ENCODE results near the gene CLIC4.

Gene CLIC4

DNA sequence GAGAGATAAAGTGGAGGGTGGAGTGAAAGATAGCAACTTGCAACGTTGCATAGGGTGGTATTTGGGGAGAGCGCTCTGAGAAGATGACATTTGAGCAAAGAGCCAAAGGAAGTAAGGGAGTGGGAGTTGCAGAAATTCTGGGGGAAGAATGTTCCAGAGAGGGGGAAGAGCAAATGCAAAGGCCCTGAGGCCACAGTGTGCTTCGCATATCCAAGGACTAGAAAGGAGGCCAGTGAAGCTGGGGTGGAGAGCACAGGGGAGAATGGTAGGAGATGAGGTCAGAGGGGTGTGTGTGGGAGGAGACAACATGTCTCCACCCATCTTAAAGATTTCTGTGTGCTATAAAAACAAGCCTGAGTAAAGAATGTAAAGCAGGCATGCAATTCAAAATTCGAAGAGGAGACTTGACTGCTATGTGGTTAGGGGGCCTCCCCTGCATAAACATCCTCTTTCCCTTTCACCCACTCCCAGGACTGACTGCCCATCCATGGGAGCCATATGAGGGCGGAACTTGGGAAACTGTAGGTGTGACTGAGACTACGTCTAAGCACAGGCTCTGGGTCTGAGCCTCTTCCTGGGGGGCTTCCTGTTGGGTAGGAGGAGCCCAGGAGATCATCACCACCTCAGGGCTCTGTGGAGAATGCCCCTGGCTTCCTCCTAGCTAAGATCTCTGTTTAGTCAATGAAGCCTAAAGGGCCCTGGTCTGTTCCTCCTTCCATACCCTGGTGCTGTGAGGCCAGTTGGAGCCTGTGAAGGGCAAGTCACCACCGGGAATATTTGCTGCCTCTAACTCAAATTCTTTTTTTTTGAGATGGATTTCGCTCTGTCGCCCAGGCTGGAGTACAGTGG is 2.9 kb upstream of the CLIC4 start:
- in situ Hi-C loops (cut with HindIII; ENCODE audit: low pct_ligation_motif_present, low sequenced_read_pairs), result no loop called here
- peak overlapping the region; percentile 84 for H3K27ac ChIP-seq
- DNase-seq, result peak; percentile 61

DNA sequence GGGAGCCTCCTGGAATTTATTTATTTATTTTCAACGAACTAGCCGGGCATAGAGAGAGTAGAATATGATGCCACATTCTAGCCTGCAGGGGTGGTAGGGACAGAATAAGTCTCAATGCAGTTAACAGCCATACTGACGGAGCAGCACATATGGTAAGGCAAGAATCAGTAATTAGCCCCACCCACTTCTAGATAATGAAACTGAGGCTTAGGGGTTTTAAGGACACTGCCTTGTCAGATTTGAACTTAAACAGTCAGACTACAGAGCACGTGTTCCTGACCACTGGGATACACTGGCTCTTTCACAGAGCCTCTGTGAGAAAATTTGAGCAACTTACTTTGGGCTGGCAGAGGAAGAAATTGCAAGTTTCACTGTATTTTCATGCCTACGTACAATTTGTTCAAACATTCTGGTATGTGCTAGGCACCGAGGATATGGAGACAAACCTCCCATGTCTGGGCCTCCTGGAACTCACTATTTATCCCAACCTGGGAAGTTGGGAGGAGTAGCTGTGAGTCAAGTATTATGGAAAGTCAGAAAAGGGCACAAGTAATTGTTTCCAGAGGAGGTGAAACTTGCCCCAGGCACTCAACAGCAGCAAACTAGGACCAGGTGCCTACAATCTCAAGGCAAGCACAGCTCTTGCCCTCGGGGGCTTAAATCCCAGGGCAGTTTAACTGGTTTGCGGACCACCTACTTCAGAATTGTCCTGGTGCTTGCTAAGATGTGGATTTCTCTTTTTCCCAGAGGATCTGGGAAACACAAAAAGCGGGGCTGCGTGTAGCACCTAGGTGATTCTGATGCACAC is 1.6 kb upstream of the CLIC4 start:
- TF ChIP-seq, protein P1, sequence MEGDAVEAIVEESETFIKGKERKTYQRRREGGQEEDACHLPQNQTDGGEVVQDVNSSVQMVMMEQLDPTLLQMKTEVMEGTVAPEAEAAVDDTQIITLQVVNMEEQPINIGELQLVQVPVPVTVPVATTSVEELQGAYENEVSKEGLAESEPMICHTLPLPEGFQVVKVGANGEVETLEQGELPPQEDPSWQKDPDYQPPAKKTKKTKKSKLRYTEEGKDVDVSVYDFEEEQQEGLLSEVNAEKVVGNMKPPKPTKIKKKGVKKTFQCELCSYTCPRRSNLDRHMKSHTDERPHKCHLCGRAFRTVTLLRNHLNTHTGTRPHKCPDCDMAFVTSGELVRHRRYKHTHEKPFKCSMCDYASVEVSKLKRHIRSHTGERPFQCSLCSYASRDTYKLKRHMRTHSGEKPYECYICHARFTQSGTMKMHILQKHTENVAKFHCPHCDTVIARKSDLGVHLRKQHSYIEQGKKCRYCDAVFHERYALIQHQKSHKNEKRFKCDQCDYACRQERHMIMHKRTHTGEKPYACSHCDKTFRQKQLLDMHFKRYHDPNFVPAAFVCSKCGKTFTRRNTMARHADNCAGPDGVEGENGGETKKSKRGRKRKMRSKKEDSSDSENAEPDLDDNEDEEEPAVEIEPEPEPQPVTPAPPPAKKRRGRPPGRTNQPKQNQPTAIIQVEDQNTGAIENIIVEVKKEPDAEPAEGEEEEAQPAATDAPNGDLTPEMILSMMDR (IDR thresholded peaks at IDR 0.05; ENCODE audit: low read depth, low read length, missing control alignments), result peak; percentile 4
- peak; percentile 28 for DNase-seq
- Histone ChIP-seq H3K27me3 (replicated peaks) (no peaks in the 10 kb centered on the region), H3K36me3 (replicated peaks) (peaks cover 6% of the 10 kb centered on the region), H3K27ac (peak overlapping the region; percentile 84), H3K4me3 (ENCODE audit: low read depth, low read length) (no peak overlapping the region)
- in situ Hi-C loops (cut with HindIII; ENCODE audit: low pct_ligation_motif_present, low sequenced_read_pairs), result no loop called here

More for the DNA sequence above, 2.9 kb upstream of the CLIC4 start:
- Histone ChIP-seq H3K27me3 (replicated peaks) (no peaks in the 10 kb centered on the region), H3K4me3 (ENCODE audit: low read depth, low read length) (no peak overlapping the region), H3K36me3 (replicated peaks) (peaks cover 6% of the 10 kb centered on the region)
- TF ChIP-seq, protein P1 (IDR thresholded peaks at IDR 0.05; ENCODE audit: low read depth, low read length, missing control alignments), result no peak

DNA sequence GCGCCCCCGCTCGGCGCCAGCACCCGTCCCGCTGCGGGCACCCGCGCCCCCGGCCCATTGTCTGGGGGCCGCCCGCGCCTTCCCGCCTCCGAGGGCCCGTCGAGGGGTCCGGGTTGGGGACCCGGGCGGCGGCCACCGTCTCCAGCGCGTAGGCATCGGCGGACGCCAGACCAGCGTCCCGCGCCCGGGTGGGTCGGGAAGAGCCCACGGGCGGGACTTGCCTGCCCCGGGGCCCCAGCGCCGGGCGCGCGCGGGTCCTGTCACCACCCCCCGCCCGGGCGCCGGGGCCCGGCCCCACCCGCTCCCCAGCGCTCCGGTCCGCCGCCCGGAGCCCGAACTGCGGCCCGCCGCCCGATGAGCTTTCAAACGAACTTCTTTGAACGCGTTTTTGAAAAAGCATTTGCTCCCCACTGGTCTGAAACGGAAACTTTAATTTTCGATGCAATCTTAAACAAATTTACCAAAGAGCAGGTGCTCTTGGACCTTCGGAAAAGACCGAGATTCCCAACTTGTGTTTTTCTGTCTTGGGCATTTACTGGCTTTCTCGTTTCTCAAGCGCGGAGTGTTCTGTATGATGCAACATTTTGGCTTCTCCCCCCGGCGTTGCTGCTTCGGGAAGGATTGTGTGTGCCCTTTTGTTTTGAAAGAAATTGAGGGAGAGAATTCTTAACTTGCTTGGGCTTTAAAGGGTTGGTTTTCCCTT is 615 bp downstream of the CLIC4 start:
- peaks cover 10% of the 10 kb centered on the region for H3K36me3 ChIP-seq (replicated peaks)
- in situ Hi-C loops (cut with HindIII; ENCODE audit: low pct_ligation_motif_present, low sequenced_read_pairs), result no loop called here
- DNase-seq, result no peak
- peak overlapping the region; percentile 89 for H3K4me3 ChIP-seq (ENCODE audit: low read depth, low read length)
- TF ChIP-seq, protein P1 (IDR thresholded peaks at IDR 0.05; ENCODE audit: low read depth, low read length, missing control alignments), result no peak
- H3K27ac ChIP-seq, result peak overlapping the region; percentile 85
- no peaks in the 10 kb centered on the region for H3K27me3 ChIP-seq (replicated peaks)

DNA sequence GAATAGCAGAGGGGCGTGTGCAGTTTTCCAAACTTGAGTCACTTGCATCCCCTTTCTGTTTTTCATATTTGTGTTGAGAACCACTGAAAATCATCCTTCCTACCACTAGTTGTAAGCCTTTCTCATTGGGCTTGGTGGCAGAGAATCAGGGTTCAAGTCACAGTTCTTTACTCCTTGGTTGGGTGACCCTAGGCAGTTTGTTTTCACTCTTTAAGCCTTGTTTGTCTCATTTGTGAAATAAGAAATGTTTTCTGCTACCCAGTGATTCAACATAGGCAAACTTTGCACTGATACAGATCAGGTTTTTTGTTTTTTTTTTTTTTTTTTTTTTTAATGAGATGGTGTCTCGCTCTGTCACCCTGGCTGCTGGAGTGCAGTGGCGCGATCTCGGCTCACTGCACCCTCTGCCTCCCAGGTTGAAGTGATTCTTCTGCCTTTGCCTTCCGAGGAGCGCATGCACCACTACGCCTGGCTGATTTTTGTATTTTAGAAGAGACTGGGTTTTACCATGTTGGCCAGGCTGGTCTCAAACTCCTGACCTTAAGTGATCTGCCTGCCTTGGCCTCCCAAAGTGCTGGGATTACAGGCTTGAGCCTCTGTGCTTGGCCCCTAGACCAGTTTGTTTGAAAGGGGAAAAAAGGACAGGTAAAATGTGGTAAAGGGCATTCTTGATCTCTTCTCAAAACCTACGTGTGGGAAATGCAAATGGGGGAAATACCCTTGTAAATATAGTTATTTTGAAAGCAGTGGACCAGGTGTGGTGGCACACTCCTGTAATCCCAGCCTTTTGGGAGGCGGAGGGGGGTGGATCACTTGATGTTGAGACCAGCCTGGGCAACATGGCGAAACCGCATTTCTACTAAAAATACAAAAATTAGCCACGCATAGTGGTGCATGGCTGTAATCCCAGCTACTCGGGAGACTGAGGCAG is 3.2 kb downstream of the CLIC4 start:
- Histone ChIP-seq H3K27ac (no peak overlapping the region), H3K4me3 (ENCODE audit: low read depth, low read length) (peak overlapping the region; percentile 89)
- in situ Hi-C loops (cut with HindIII; ENCODE audit: low pct_ligation_motif_present, low sequenced_read_pairs), result no loop called here

More for the DNA sequence above, 3.2 kb downstream of the CLIC4 start:
- H3K36me3 ChIP-seq (replicated peaks), result peaks cover 10% of the 10 kb centered on the region
- TF ChIP-seq, protein P1 (IDR thresholded peaks at IDR 0.05; ENCODE audit: low read depth, low read length, missing control alignments), result no peak
- no peak for DNase-seq
- H3K27me3 ChIP-seq (replicated peaks), result no peaks in the 10 kb centered on the region

Data from brain microvascular endothelial cell (primary cell).